ENCODE measurements around the gene EXOC2.

Gene EXOC2

DNA sequence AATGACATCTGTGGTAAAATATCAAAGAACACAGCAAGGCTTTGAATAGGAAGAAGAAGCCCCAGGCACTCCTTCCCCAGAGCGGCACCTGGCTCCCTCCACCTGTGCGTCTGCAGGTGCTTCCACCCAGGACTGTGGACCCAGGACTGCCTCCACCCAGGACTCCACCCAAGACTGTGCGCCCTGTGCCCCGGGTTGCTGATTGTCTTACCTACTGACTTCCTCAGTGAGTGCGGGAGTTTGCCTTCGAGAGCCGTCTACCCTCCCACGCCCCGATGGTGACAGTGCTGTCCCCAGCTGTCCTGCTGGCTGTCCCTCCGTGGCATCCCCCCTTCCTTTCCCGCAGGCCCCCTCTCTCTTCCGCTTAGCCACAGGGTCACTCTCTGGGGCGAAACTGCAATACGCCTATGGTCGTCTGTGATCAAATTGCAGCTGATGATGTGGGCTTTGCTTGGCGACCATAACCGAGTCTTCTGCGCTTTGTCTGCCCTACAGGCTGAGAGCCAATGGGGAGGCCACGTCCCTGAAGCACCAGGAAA is 249.2 kb downstream of the EXOC2 start:
- TF ChIP-seq, protein P1, sequence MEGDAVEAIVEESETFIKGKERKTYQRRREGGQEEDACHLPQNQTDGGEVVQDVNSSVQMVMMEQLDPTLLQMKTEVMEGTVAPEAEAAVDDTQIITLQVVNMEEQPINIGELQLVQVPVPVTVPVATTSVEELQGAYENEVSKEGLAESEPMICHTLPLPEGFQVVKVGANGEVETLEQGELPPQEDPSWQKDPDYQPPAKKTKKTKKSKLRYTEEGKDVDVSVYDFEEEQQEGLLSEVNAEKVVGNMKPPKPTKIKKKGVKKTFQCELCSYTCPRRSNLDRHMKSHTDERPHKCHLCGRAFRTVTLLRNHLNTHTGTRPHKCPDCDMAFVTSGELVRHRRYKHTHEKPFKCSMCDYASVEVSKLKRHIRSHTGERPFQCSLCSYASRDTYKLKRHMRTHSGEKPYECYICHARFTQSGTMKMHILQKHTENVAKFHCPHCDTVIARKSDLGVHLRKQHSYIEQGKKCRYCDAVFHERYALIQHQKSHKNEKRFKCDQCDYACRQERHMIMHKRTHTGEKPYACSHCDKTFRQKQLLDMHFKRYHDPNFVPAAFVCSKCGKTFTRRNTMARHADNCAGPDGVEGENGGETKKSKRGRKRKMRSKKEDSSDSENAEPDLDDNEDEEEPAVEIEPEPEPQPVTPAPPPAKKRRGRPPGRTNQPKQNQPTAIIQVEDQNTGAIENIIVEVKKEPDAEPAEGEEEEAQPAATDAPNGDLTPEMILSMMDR (IDR thresholded peaks at IDR 0.05; ENCODE audit: low read depth, low read length, poor library complexity, severe bottlenecking) = no peak
- TF ChIP-seq EZH2phosphoT487 (IDR thresholded peaks at IDR 0.05; ENCODE audit: borderline replicate concordance, low read length) = no peak
- H3K4me3 ChIP-seq (ENCODE audit: low read length) = no peak overlapping the region

DNA sequence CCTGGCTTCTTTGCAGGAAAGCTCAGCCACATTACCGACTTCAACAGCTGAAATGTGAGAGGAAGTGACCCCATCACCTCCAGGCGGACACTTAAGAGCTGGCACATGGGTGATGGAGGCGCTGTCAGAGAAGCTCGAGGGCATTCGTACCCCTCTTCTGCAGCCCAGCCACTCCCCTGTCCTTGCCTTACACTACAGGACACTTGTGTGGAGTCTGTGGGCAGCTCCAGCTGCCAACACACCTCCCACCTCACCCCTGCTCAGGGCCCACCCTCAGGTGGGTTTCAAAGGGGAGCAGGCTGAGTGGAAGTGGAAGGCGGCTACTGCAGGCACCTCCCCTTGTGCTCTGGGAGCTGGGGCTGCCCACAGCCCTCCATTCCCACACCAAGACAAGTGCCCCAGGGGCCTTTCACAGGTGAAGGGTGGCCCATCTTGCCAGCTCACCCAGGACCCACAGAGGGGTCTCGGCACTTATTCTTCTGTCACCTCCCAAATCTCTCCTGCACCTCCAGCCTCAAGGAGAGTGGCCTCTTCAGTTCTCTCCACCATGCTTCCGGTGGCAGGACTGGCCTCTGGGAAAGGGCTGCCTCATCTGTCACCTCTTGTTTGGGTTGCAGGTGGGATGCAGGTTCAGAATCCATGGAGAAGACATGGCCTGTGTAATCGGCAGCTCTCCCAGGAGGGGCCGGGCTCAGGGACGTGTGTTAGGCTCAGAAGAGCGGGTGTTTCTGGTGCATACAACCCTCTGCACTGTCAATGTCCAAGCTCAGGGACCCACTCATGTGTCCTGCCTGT is 251.6 kb downstream of the EXOC2 start:
- no peaks in the 10 kb centered on the region for H4K20me1 ChIP-seq (ENCODE audit: control insufficient read depth, insufficient read depth, low read depth, low read length)
- no peak for TF ChIP-seq EZH2phosphoT487 (IDR thresholded peaks at IDR 0.05; ENCODE audit: borderline replicate concordance, low read length)
- TF ChIP-seq, protein P1 (IDR thresholded peaks at IDR 0.05; ENCODE audit: low read depth, low read length, poor library complexity, severe bottlenecking) = no peak
- H3K27ac ChIP-seq (ENCODE audit: low read depth, low read length) = no peak overlapping the region
- H3K79me2 ChIP-seq (ENCODE audit: control insufficient read depth, low read length) = no peaks in the 10 kb centered on the region
- no peaks in the 10 kb centered on the region for H3F3A ChIP-seq (ENCODE audit: control insufficient read depth, insufficient read depth)
- no peaks in the 10 kb centered on the region for H3K9me3 ChIP-seq (ENCODE audit: control insufficient read depth, insufficient read depth, low read length)
- no peaks in the 10 kb centered on the region for H3K4me1 ChIP-seq (ENCODE audit: control insufficient read depth, low read length)
- H3K4me2 ChIP-seq (ENCODE audit: low read length) = no peak overlapping the region
- H3K9me2 ChIP-seq (replicated peaks; ENCODE audit: control insufficient read depth, low read length) = no peaks in the 10 kb centered on the region
- H3K27me3 ChIP-seq (ENCODE audit: control insufficient read depth, low read length) = 0 out of 2 replicates have a peak, but pooled peaks cover 3% of the 10 kb centered on the region
- H3K36me3 ChIP-seq (ENCODE audit: control insufficient read depth, low read length) = no peaks in the 10 kb centered on the region
- H3K4me3 ChIP-seq (ENCODE audit: low read length) = no peak overlapping the region

More for the DNA sequence above, 249.2 kb downstream of the EXOC2 start:
- no peak overlapping the region for H3K4me2 ChIP-seq (ENCODE audit: low read length)
- H3K79me2 ChIP-seq (ENCODE audit: control insufficient read depth, low read length) = no peaks in the 10 kb centered on the region
- no peaks in the 10 kb centered on the region for H4K20me1 ChIP-seq (ENCODE audit: control insufficient read depth, insufficient read depth, low read depth, low read length)
- H3K9me2 ChIP-seq (replicated peaks; ENCODE audit: control insufficient read depth, low read length) = no peaks in the 10 kb centered on the region
- no peaks in the 10 kb centered on the region for H3K9me3 ChIP-seq (ENCODE audit: control insufficient read depth, insufficient read depth, low read length)
- no peaks in the 10 kb centered on the region for H3K36me3 ChIP-seq (ENCODE audit: control insufficient read depth, low read length)
- no peaks in the 10 kb centered on the region for H3K27me3 ChIP-seq (ENCODE audit: control insufficient read depth, low read length)
- no peak overlapping the region for H3K27ac ChIP-seq (ENCODE audit: low read depth, low read length)
- no peaks in the 10 kb centered on the region for H3F3A ChIP-seq (ENCODE audit: control insufficient read depth, insufficient read depth)
- H3K4me1 ChIP-seq (ENCODE audit: control insufficient read depth, low read length) = no peaks in the 10 kb centered on the region

DNA sequence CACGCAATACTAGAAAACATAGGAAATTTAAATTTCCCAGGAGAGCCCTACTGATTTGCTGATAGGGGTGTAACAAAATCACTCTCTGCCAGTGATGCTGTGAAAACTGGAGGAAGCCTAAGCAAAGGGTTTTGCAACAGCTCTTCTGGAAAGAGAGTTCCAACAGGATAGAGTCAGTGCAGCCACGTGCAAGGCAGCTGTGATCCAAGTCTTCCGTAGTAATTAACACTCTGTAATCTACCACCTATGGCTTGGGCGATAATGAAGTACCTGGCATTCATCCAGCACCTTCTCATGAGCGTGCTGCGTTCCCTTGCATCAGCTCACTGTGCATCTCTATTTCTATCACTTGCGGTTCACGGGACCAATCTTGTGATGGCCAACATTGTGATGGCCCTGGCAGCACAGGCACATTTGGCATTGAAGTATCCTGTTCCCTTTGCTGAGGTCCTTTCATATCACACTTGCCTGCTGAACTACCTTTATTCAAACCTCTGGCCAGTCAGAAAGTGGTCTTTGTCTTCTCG is 253.2 kb downstream of the EXOC2 start:
- TF ChIP-seq, protein P1 (IDR thresholded peaks at IDR 0.05; ENCODE audit: low read depth, low read length, poor library complexity, severe bottlenecking) = no peak
- no peak for TF ChIP-seq EZH2phosphoT487 (IDR thresholded peaks at IDR 0.05; ENCODE audit: borderline replicate concordance, low read length)
- no peaks in the 10 kb centered on the region for H4K20me1 ChIP-seq (ENCODE audit: control insufficient read depth, insufficient read depth, low read depth, low read length)
- H3F3A ChIP-seq (ENCODE audit: control insufficient read depth, insufficient read depth) = no peaks in the 10 kb centered on the region
- H3K9me3 ChIP-seq (ENCODE audit: control insufficient read depth, insufficient read depth, low read length) = no peaks in the 10 kb centered on the region
- no peaks in the 10 kb centered on the region for H3K4me1 ChIP-seq (ENCODE audit: control insufficient read depth, low read length)
- no peaks in the 10 kb centered on the region for H3K36me3 ChIP-seq (ENCODE audit: control insufficient read depth, low read length)
- 0 out of 2 replicates have a peak, but pooled peaks cover 3% of the 10 kb centered on the region for H3K27me3 ChIP-seq (ENCODE audit: control insufficient read depth, low read length)
- no peak overlapping the region for H3K27ac ChIP-seq (ENCODE audit: low read depth, low read length)
- no peaks in the 10 kb centered on the region for H3K79me2 ChIP-seq (ENCODE audit: control insufficient read depth, low read length)
- H3K9me2 ChIP-seq (replicated peaks; ENCODE audit: control insufficient read depth, low read length) = no peaks in the 10 kb centered on the region
- no peak overlapping the region for H3K4me2 ChIP-seq (ENCODE audit: low read length)
- no peak overlapping the region for H3K4me3 ChIP-seq (ENCODE audit: low read length)

All from DOHH2 (cell line).